DOHH2 (cell line): ENCODE measurements around the gene KLK7.

Experiments used
- EZH2phosphoT487 ChIP-seq: fragments of 200-600 bp; sonication (generic); IDR thresholded peaks from 2 replicates; pipeline ENCODE4 v1.6.1; 2017; ENCODE audit warnings: borderline replicate concordance, mild to moderate bottlenecking, antibody characterized with exemption, low read length, moderate library complexity, mixed read lengths
- TF ChIP-seq, protein P1 (sequence below): fragments of 200-600 bp; sonication (generic); IDR thresholded peaks from one replicate; pipeline ENCODE4 v1.5.1; 2014; ENCODE audit warnings: antibody characterized with exemption, mild to moderate bottlenecking, low read depth, low read length; ENCODE audit not compliant: poor library complexity, severe bottlenecking

GRCh38 chr19:50983625-50984292, at the start of gene KLK7:
- TF ChIP-seq, protein P1, sequence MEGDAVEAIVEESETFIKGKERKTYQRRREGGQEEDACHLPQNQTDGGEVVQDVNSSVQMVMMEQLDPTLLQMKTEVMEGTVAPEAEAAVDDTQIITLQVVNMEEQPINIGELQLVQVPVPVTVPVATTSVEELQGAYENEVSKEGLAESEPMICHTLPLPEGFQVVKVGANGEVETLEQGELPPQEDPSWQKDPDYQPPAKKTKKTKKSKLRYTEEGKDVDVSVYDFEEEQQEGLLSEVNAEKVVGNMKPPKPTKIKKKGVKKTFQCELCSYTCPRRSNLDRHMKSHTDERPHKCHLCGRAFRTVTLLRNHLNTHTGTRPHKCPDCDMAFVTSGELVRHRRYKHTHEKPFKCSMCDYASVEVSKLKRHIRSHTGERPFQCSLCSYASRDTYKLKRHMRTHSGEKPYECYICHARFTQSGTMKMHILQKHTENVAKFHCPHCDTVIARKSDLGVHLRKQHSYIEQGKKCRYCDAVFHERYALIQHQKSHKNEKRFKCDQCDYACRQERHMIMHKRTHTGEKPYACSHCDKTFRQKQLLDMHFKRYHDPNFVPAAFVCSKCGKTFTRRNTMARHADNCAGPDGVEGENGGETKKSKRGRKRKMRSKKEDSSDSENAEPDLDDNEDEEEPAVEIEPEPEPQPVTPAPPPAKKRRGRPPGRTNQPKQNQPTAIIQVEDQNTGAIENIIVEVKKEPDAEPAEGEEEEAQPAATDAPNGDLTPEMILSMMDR, result no peak
- no peak for TF ChIP-seq EZH2phosphoT487
